H9 (cell line): Measurements from ENCODE around the gene CCDC7. TPM values are rescaled to one million over a fixed set of nuclear protein-coding genes. Genes with fewer than 3 reads are reported as not detected.

Experiments used
- DNase-seq: peaks from one replicate; pipeline ENCODE4 v3.0.0-alpha.2; 2017
- H2AFZ ChIP-seq: one replicate; pipeline ENCODE4 v1.6.1; 2013; ENCODE audit warnings: mild to moderate bottlenecking, low read length, control low read depth, moderate library complexity
- H2AK5ac ChIP-seq: 2 replicates; pipeline ENCODE4 v1.6.1; 2013; ENCODE audit warnings: low read length, control low read depth, mixed read lengths; ENCODE audit not compliant: insufficient read length
- H2BK120ac ChIP-seq: one replicate; pipeline ENCODE4 v1.6.1; 2013; ENCODE audit warnings: low read depth, mild to moderate bottlenecking, low read length, control low read depth, inconsistent platforms; ENCODE audit not compliant: poor library complexity, severe bottlenecking
- H2BK12ac ChIP-seq: 2 replicates; pipeline ENCODE4 v1.6.1; 2013; ENCODE audit warnings: low read length, control low read depth, mixed read lengths, low read depth; ENCODE audit not compliant: insufficient read length
- H2BK15ac ChIP-seq: 2 replicates; pipeline ENCODE4 v1.6.1; 2013; ENCODE audit warnings: low read depth, low read length, control low read depth
- H2BK20ac ChIP-seq: one replicate; pipeline ENCODE4 v1.6.1; 2013; ENCODE audit warnings: low read depth, mild to moderate bottlenecking, low read length, control low read depth, inconsistent platforms; ENCODE audit not compliant: poor library complexity, severe bottlenecking
- H2BK5ac ChIP-seq: 2 replicates; pipeline ENCODE4 v1.6.1; 2013; ENCODE audit warnings: low read length, control low read depth, mixed read lengths; ENCODE audit not compliant: insufficient read length
- H3K14ac ChIP-seq: 2 replicates; pipeline ENCODE4 v1.6.1; 2013; ENCODE audit warnings: low read length, control low read depth; ENCODE audit not compliant: insufficient read depth
- H3K18ac ChIP-seq: 2 replicates; pipeline ENCODE4 v1.6.1; 2013; ENCODE audit warnings: low read depth, mild to moderate bottlenecking, mixed read lengths, low read length, control low read depth; ENCODE audit not compliant: insufficient read length
- H3K23ac ChIP-seq: 2 replicates; pipeline ENCODE4 v1.6.1; 2013; ENCODE audit warnings: low read length, control low read depth, mixed read lengths, low read depth; ENCODE audit not compliant: insufficient read length
- H3K23me2 ChIP-seq: 2 replicates; pipeline ENCODE4 v1.6.1; 2013; ENCODE audit warnings: low read depth, mild to moderate bottlenecking, mixed read lengths, low read length, control low read depth; ENCODE audit not compliant: insufficient read length, poor library complexity, severe bottlenecking
- H3K27ac ChIP-seq: 2 replicates; pipeline ENCODE4 v1.5.1; 2013; ENCODE audit warnings: low read length, control low read depth, mixed read lengths, low read depth; ENCODE audit not compliant: insufficient read length
- H3K27me3 ChIP-seq: 2 replicates; pipeline ENCODE4 v1.6.1; 2013; ENCODE audit warnings: low read length, control low read depth, inconsistent platforms; ENCODE audit not compliant: insufficient read depth
- H3K4ac ChIP-seq: 2 replicates; pipeline ENCODE4 v1.6.1; 2013; ENCODE audit warnings: low read depth, mild to moderate bottlenecking, control low read depth, inconsistent platforms, low read length, moderate library complexity
- H3K4me1 ChIP-seq: 2 replicates; pipeline ENCODE4 v1.6.1; 2013; ENCODE audit warnings: low read length, control low read depth, inconsistent platforms; ENCODE audit not compliant: insufficient read depth
- H3K4me2 ChIP-seq: 2 replicates; pipeline ENCODE4 v1.6.1; 2013; ENCODE audit warnings: low read length, control low read depth, mixed read lengths; ENCODE audit not compliant: insufficient read length, insufficient read depth
- H3K56ac ChIP-seq: 2 replicates; pipeline ENCODE4 v1.6.1; 2013; ENCODE audit warnings: low read depth, mild to moderate bottlenecking, mixed read lengths, low read length, control low read depth; ENCODE audit not compliant: insufficient read length
- H3K79me1 ChIP-seq: 2 replicates; pipeline ENCODE4 v1.6.1; 2013; ENCODE audit warnings: low read depth, mild to moderate bottlenecking, moderate library complexity, low read length, control low read depth, inconsistent platforms; ENCODE audit not compliant: insufficient read depth, poor library complexity, severe bottlenecking
- H3K79me2 ChIP-seq: 2 replicates; pipeline ENCODE4 v1.6.1; 2013; ENCODE audit warnings: low read length, control low read depth, inconsistent platforms; ENCODE audit not compliant: insufficient read depth
- H3K9ac ChIP-seq: 2 replicates; pipeline ENCODE4 v1.6.1; 2013; ENCODE audit warnings: low read length, control low read depth, mixed read lengths; ENCODE audit not compliant: insufficient read length; ENCODE audit errors: extremely low read depth
- H3K9me3 ChIP-seq: one replicate; pipeline ENCODE4 v1.6.1; 2013; ENCODE audit warnings: low read depth, low read length, inconsistent platforms; ENCODE audit not compliant: control insufficient read depth
- H3T11ph ChIP-seq: one replicate; pipeline ENCODE4 v1.6.1; 2013; ENCODE audit warnings: mild to moderate bottlenecking, low read length, control low read depth, inconsistent platforms
- H4K20me1 ChIP-seq: one replicate; pipeline ENCODE4 v1.6.1; 2013; ENCODE audit not compliant: control insufficient read depth, insufficient read length, insufficient read depth
- H4K5ac ChIP-seq: 2 replicates; pipeline ENCODE4 v1.6.1; 2013; ENCODE audit warnings: low read depth, mild to moderate bottlenecking, mixed read lengths, low read length, control low read depth; ENCODE audit not compliant: insufficient read length
- H4K8ac ChIP-seq: replicated peaks from 2 replicates; pipeline ENCODE4 v1.6.1; 2013; ENCODE audit warnings: low read length, control low read depth, mixed read lengths, low read depth; ENCODE audit not compliant: insufficient read length
- H4K91ac ChIP-seq: 2 replicates; pipeline ENCODE4 v1.6.1; 2013; ENCODE audit warnings: low read depth, mild to moderate bottlenecking, moderate library complexity, mixed read lengths, low read length, control low read depth; ENCODE audit not compliant: insufficient read length
- H3K27ac Mint-ChIP-seq, 3 experiments: 2 replicates in 2 of 3; 3 replicates in 1 of 3; pipeline ENCODE4 v1.8.0; 2020 to 2021; ENCODE audit warnings: mixed read lengths in 3 of 3, mild to moderate bottlenecking in 1 of 3, moderate library complexity in 1 of 3
- H3K27me3 Mint-ChIP-seq: 2 replicates; pipeline ENCODE4 v1.8.0; 2021; ENCODE audit warnings: low read depth, mild to moderate bottlenecking, moderate library complexity, mixed read lengths
- H3K36me3 Mint-ChIP-seq, 3 experiments: 2 replicates in 2 of 3; 3 replicates in 1 of 3; pipeline ENCODE4 v1.8.0; 2020 to 2021; ENCODE audit warnings: low read depth in 3 of 3, mixed read lengths in 3 of 3; ENCODE audit not compliant: insufficient read depth in 1 of 3
- H3K4me1 Mint-ChIP-seq, 2 experiments: 2 replicates each; pipeline ENCODE4 v1.8.0; 2020; ENCODE audit warnings: mixed read lengths in 2 of 2
- H3K4me3 Mint-ChIP-seq, 2 experiments: 2 replicates in 1 of 2; 3 replicates in 1 of 2; pipeline ENCODE4 v1.8.0; 2020 to 2021; ENCODE audit warnings: mild to moderate bottlenecking in 2 of 2, mixed read lengths in 2 of 2, moderate library complexity in 1 of 2
- H3K9me3 Mint-ChIP-seq, 2 experiments: 2 replicates in 1 of 2; 3 replicates in 1 of 2; pipeline ENCODE4 v1.8.0; 2020; ENCODE audit warnings: mild to moderate bottlenecking in 2 of 2, mixed read lengths in 2 of 2, moderate library complexity in 1 of 2
- CTCF ChIP-seq: fragments of 200-600 bp; sonication (generic); conservative IDR thresholded peaks from 3 replicates; pipeline ENCODE4 v1.8.0; 2021; ENCODE audit warnings: antibody characterized with exemption, mild to moderate bottlenecking
- WGBS: extraction: QIAGEN DNeasy Blood & Tissue Kit; methylation state at CpG from one replicate; pipeline ENCODE4 v1.1.7; 2013; ENCODE audit warnings: missing lambda C conversion rate, low lambda C conversion rate, mixed read lengths; ENCODE audit not compliant: insufficient read length; ENCODE audit errors: extremely low coverage; 5-methylcytosine and 5-hydroxymethylcytosine counted together
- total RNA-seq: library from RNA; stranded (reverse); gene quantifications from 2 replicates; pipeline ENCODE4 v1.2.1, GENCODE V29; 2021

CCDC7 gene
- total RNA-seq, 1 experiment from 2014 or later = 1.6 TPM

- no peak overlapping the region for H4K5ac ChIP-seq
- H2BK120ac ChIP-seq = no peak overlapping the region
- no peak overlapping the region for H3K23ac ChIP-seq
- no peaks in the 10 kb centered on the region for H3K23me2 ChIP-seq
- Mint-ChIP-seq H3K4me1 (no peaks in the 10 kb centered on the region), H3K9me3 (peaks cover 8 to 9% of the 10 kb centered on the region in 2 experiments; a peak in 4 of 5 replicates), H3K27ac (no peak overlapping the region), H3K36me3 (0 out of 7 replicates have a peak, but pooled peaks cover 0 to 3% (median 0%) of the 10 kb centered on the region in 3 experiments), H3K27me3 (peaks cover under 1% of the 10 kb centered on the region; the same call in 1 of the 2 replicates), H3K4me3 (no peak overlapping the region)
- H3K27ac ChIP-seq = no peak overlapping the region
- H4K20me1 ChIP-seq = no peaks in the 10 kb centered on the region
- no peak overlapping the region for H3K4me2 ChIP-seq
- WGBS = no CpG with 5 or more reads among the region's 7 CpGs
- no peaks in the 10 kb centered on the region for H3K9me3 ChIP-seq
- no peak overlapping the region for H3T11ph ChIP-seq
- no peak overlapping the region for H2BK5ac ChIP-seq
- no peak overlapping the region for H2AFZ ChIP-seq
- no peak overlapping the region for H2BK12ac ChIP-seq
- H3K18ac ChIP-seq = no peak overlapping the region
- no peak overlapping the region for H2AK5ac ChIP-seq
- no peak overlapping the region for H4K8ac ChIP-seq
- no peaks in the 10 kb centered on the region for H3K79me2 ChIP-seq
- H3K56ac ChIP-seq = no peak overlapping the region
- no peaks in the 10 kb centered on the region for H3K79me1 ChIP-seq
- no peak overlapping the region for H3K4ac ChIP-seq
- TF ChIP-seq CTCF = no peak
- no peak for DNase-seq
- H3K9ac ChIP-seq = no peak overlapping the region
- H4K91ac ChIP-seq = no peak overlapping the region
- H2BK20ac ChIP-seq = no peak overlapping the region
- no peaks in the 10 kb centered on the region for H3K4me1 ChIP-seq
- H3K14ac ChIP-seq = no peak overlapping the region
- H3K27me3 ChIP-seq = no peaks in the 10 kb centered on the region
- no peak overlapping the region for H2BK15ac ChIP-seq
These were observed 102.3 kb downstream of the CCDC7 start for GRCh38 chr10:32548208-32548607.
